HG03342 (cell line): Measurements from ENCODE around the gene SESN3.
"Not testable (repeated sequence)": the region's sequence is repeated elsewhere in the genome, so short reads cannot be mapped to it uniquely, and the experiment has no call there.

Experiments used
- ATAC-seq: cut with Tn5 transposase; IDR thresholded peaks from one replicate; pipeline ENCODE4 v1.9.1; 2021; ENCODE audit warnings: mild to moderate bottlenecking, moderate library complexity; ENCODE audit not compliant: unreplicated experiment

The SESN3 gene

DNA sequence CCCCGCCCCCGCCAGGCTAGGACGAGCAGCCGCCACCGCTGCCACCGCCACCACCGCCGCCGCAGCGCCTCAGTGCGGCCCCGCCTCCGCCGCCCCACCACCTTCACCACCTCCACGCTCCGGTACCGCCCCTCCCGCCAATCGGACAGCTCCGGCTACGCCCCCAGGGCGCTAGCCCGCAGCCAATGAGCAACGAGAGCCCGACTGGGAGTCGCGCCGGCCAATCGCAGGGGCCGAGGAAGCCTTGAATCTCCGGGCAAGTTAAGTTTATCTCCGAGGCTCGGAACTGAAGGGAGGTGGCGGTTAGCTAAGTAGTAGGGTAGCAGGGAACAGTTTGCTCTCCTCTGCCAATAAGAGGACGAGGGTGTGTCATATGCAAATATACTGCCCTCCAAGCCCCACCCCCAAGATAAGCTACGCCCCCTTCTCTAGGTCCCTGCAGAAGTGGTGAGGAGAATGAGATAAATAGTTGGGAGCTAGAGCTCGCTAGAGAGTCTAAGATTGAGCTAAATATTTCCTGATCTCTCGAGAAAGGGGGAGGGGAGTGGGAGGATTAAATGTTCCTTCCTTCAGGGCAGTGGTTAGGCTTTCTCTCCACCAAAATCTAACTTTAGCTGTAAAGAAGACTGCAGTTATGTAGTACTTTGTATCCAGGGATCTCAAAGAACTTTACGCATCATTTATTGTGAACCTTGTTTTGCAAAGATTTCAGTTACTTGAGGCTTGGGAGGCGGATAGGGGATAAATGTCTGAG, at the start of gene SESN3:
TSS of gene SESN3 (minus strand) at position 76 of the 754 bp plus-strand sequence. CDS start 342 bp downstream, outside the sequence.
- peak; percentile 95 for ATAC-seq

DNA sequence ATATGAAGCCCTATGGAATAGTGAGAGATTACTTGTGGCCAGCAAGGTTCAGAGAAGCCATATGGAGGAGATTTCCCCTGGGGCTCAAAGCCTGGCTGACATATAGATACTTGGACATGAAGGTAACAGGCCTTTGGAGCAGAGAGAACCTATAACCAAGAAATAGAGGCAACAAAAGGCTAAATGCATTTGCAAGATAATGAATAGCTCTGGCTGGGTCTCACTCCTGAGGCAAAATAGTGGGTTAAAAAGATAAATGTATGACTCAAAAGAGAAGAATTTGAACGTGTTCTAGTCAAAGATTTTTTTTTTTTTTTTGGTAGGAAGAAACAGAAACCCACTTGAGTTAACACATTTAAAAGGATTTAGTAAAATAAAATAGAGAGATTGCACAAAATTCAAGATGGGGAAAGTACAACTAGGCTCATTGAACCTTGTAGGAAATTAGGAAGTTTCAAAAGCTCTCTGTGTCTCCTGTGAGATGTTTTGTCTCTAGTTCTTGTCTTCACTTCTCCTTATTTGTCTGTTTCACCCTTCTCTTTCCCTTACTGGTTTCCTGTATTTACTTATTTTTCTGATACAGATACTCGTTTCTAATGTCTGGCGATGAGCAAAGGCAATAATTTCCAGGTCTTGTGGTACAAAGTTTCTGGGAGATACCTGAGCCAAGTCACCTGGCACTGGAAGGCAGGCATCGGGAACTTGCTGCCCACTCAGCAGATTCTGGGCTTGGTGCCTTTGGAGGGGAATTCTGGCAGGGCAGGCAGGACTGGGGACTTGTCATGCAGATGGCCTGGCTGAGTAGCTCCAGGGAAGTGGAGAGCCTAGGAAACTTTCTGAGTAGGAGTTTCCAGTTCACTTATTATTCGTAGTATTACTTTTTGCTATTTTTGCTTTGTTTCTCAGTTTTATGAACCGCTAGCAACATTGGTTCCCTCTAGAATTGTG, 49.2 kb upstream of the SESN3 start:
- ATAC-seq = peak; percentile 68

- ATAC-seq = no peak
These were observed 46.9 kb upstream of the SESN3 start for GRCh38 chr11:95277868-95278267.

DNA sequence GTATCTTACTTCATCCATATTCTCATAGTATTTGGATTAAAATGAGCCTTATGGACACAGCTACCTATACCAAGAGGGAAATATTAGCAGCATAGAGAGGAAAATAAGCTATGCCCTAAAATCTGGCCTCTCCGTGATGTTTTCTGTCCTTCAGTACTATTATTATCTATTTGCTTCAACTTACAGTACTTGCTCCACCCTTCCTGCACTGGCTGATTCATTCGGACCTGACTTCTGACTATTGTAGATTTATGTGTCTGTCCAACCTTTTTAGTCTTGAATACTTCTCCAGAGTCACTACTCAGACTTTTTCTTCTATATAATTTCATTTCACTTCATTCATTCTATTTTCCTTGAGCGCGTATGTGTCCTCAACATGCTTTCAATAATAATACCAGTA, 45.1 kb upstream of the SESN3 start:
- ATAC-seq = no peak

DNA sequence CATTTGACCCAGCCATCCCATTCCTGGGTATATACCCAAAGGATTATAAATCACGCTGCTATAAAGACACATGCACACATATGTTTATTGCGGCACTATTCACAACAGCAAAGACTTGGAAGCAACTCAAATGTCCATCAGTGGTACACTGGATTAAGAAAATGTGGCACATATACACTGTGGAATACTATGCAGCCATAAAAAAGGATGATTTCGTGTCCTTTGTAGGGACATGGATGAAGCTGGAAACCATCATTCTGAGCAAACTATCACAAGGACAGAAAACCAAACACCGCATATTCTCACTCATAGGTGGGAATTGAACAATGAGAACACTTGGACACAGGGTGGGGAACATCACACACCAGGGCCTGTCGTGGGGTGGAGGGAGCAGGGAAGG, 42.6 kb upstream of the SESN3 start:
- not testable (repeated sequence) for ATAC-seq

DNA sequence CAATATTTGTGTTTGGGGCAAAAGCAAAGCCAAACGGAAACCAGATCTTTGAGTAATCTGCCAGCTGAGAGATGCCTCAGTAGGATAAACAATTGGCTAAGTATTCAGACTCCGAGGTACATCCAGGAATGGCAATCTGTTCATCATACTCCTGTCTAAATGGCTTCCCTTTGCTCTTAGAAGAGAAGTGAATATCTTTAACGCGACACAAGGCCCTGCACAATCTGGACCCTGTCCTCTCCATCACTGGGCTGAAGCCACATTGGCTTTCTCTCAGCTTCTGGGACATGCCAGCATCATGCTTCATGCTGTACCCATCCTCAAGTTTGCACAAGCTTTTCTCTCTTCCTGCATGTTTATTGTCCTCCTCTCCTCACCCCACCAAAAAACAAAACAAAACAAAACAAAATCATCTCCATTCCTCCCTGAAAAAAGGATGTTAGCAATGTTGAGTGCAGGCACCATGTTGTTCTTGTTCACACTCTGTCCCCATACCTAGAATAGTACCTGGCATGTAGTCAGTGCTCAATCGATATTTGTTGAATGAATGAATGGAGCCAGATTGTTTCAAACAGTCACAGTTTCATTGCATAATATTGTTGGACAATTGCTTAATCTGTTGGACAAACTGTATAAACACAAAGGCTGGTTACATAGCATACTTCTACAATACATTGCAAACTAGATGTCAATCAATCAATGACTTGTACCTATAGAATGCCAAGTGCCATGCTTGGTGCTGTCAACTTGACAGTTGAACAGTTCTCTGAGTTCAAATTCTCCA, 38.2 kb upstream of the SESN3 start:
- no peak for ATAC-seq

DNA sequence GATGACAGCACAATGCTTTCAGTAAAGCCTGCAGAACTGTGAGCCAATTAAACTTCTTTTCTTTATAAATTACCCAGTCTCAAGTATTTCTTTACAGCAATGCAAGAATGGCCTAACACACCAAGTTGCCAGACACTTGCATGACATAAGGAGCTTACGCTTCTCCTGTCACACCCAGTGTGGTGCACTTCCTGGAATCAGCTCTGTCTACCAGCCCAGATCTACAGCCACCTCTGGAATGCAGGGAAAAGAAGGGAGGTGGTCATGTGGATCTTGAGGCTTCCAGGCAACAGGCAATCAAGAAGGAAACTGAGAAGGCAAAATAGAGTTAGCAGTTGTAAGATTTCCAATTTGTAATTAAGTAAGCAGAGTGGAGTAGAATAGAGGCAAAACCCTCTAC, 37.4 kb upstream of the SESN3 start:
- ATAC-seq = no peak

- ATAC-seq = no peak
These were observed 36.7 kb upstream of the SESN3 start for GRCh38 chr11:95267601-95268213.

DNA sequence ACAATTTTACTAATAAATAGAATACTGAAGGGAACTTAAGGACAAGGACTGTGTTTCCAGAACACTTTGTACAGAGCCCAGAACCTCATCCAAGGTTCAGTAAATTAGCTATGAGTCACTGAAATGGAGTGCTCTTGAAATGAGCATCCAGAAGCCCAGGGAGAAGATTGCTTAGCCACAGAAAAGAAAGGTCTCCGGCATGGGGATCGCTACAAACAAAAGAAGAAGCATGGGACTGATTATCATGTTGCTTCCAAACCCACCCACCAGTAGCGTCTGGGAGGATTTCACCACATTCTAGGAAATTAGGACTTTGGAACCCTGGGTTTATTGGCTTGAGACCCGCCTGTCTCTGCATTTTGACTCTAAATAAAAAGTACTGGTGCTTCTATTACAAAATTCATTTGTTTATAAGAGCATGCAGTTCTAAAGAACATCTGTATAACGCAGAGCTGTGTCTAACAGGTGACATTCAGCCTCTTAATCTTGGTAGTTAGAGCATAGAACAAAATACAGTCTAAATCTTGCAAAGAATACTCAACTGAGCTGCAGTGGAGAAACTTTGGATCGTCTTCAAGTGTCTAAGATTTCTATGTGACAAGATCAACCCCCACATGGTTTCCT, 35.9 kb upstream of the SESN3 start:
- no peak for ATAC-seq

DNA sequence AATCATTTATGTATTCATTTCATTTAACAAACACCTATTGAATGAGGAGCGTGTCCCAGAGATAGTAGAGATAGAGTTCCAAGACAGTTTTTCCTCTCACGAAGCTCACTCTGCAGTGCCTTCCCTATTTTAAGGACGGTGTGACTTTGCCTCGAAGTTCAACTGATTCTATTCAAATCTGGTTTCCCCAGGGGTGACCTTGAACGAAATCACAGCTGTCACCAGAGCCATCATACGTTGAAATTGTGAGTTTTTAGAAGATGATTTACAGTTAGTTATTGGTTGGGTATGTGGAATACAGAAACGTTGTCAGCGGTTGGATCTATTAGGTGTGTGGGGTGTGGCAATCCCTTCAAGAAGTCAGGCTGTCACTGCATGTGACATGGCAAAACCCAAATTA, 33.9 kb upstream of the SESN3 start:
- no peak for ATAC-seq

- no peak for ATAC-seq
These were observed 32.2 kb upstream of the SESN3 start for GRCh38 chr11:95262994-95263765.

GRCh38 chr11:95257456-95257971, 26.5 kb upstream of the SESN3 start:
- ATAC-seq = no peak

DNA sequence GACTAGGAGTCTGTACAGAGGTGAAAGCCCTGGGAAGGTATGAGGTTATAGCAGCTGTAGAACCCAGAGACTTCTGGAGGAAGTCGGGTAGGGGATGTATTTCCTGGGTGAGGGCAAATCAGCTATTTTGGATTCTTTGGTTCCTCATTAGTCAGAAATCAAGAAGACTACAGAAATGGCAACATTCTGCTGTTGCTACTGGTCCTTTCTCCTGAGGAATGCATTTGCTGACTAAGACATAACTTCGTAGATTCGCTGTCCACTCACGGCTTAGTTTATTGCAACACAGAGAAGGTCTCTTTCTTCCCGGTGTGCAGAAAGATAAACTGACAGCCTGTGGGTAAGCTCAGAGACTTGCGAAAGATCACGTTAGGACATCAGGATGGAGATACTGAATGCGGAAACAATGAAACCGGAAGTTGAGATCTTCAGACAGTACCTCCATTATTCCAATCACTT, 25.3 kb upstream of the SESN3 start:
- no peak for ATAC-seq

GRCh38 chr11:95255251-95256145, 24.5 kb upstream of the SESN3 start:
- no peak for ATAC-seq

- ATAC-seq = peak; percentile 12
These were observed 23.7 kb upstream of the SESN3 start for GRCh38 chr11:95254716-95255115.

DNA sequence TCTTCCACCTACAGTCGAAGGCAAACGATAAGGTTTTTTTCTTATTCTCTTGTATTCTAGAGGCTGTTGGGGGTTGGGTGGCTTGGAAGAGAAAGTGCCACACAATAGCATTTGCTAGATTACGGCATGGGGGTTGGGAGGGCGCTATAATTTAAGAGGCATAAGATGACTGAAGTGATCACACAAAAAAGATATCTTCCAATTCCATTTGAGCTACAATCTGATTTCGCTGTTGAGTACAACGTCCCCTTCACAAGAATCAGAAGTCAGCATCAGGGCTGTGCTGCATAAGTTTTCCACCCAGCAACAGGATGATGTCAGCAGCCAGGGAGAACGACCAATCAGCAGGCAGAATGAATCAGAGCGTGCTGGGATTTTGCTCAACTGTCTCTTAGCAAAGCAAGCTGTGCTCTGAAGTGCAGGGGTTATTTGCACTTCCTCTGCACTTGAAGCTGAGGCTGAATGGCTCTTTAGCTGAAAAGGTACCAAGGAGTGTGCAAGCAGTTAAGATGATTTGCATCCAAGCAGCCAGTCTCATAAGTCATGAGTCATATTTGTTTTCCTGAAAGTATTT, 23.2 kb upstream of the SESN3 start:
- ATAC-seq = peak; percentile 99

- ATAC-seq = no peak
These were observed 22.1 kb upstream of the SESN3 start for GRCh38 chr11:95253141-95253540.

GRCh38 chr11:95252586-95252985, 21.6 kb upstream of the SESN3 start:
- ATAC-seq = no peak
